Activated CD4-positive, alpha-beta T cell treated with anti-CD3 and anti-CD28 coated beads for 4 hours (primary cell): ENCODE measurements around the gene MEAF6.
A peak's percentile ranks its signal among the peaks of the same experiment; 100 is the strongest.
"Not testable (repeated sequence)": the region's sequence is repeated elsewhere in the genome, so short reads cannot be mapped to it uniquely, and the experiment has no call there.

ENCODE experiments used
- DNase-seq, 2 donors: peaks; one replicate each; pipeline ENCODE4 v3.0.0-alpha.2; 2020

MEAF6 gene

DNA sequence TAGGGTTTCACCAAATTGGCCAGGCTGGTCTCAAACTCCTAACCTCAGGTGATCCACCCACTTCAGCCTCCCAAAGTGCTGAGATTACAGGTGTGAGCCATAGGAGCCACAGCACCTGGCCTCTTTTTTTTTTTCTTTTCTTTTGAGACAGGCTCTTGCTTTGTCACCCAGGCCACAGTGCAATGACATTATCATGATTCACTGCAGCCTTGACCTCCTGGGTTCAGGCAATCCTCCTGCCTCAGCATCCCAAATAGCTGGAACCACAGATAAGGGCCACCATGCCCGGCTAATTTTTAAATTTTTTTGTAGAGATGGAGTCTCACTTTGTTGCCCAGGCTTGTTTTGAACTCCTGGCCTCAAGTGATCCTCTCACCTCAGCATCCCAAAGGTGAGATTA, 15.3 kb upstream of the MEAF6 start:
- not testable (repeated sequence) for DNase-seq

DNA sequence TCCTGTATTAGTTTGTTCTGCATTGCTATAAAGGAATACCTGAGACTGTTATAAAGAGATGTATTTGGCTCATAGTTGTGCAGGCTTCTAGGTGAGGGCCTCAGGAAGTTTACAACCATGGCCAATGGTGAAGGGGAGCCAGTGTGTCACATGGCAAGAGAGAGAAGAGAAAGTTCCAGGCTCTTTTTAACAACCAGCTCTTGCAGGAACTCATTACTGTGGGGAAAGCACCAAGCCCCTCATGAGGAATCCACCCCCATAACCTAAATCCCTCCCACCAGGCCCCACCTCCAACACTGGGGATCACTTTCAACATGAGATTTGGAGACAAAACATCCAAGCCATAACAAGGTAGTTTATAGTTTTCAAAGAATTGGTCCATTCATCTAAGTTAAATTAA, 5.0 kb upstream of the MEAF6 start:
- no peak for DNase-seq

DNA sequence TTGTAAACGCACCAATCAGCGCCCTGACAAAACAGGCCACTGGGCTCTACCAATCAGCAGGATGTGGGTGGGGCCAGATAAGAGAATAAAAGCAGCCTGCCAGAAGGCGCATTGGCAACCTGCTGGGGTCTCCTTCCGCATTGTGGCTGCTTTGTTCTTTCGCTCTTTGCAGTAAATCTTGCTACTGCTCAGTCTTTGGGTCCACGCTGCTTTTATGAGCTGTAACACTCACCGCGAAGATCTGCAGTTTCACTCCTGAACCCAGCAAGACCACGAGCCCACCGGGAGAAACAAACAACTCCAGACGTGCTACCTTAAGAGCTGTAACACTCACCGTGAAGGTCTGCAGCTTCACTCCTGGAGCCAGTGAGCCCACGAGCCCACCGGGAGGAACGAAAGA, 4.4 kb upstream of the MEAF6 start:
- peak; percentile 10 to 14 for DNase-seq

DNA sequence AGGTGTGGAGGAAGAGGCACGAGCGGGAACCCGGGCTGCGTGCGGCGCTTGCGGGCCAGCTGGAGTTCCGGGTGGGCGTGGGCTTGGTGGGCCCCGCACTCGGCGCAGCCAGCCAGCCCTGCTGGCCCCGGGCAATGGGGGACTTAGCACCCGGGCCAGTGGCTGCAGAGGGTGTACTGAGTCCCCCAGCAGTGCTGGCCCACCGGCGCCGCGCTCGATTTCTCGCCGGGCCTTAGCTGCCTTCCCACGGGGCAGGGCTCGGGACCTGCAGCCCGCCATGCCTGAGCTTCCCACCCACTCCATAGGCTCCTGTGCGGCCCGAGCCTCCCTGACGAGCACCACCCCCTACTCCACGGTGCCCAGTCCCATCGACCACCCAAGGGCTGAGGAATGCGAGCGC, 3.7 kb upstream of the MEAF6 start:
- DNase-seq = not testable (repeated sequence)

DNA sequence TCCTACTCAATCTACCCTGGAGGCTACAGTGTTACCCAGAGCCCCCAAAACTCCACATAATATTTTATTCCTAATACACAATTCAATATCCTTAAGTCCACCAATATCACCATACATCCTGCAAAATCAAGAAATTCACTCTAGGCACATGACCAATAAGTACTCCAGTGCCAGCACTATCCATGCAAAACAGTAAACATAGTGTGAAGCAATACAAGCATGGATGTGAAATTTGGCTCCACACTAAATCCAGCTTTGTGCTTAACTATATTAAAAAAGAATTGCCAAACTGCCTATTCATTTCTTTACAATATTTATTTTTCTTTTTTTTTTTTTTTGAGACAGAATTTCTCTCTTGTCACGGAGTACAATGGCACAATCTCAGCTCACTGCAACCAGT, 3.0 kb upstream of the MEAF6 start:
- no peak for DNase-seq

DNA sequence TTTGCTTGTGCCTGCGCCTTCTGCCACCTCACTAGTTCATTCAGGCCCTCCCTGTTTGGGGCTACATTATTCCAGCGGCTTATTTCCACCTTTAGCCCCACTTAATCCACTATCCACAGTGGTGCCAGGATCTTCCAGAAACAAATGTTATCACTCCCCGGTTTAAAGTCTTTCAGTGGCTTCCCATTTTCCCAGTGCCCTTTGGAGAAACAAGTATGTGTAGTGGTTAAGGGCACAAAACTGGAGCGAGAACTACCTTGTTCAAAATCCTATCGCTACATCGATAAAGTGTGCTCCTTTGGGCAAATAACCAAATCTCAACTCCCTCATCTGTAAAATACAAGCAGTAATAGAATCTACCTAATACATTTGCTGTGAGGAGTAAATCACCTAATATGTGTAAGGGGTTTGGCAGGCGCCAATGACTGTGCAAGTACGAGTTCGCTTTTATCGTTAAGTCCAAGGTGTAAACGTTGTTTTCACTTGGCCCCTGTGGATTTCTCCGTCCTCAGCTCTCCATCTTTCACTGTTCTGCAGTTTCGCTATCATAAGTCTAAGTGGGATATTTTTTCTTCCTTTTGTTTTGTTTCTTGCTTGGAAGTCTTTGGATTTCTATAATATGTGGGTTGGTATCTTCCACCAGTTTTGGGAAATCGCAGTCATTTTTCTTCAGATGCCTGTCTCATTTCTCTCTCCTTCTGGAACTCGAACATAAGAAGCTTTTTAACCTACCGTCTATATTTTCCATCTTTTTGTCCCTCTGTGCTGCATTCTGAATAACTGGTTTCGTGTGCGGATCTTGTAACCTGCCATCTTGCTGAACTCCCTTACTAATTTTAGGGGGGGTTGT, 844 bp upstream of the MEAF6 start:
- DNase-seq = no peak

DNA sequence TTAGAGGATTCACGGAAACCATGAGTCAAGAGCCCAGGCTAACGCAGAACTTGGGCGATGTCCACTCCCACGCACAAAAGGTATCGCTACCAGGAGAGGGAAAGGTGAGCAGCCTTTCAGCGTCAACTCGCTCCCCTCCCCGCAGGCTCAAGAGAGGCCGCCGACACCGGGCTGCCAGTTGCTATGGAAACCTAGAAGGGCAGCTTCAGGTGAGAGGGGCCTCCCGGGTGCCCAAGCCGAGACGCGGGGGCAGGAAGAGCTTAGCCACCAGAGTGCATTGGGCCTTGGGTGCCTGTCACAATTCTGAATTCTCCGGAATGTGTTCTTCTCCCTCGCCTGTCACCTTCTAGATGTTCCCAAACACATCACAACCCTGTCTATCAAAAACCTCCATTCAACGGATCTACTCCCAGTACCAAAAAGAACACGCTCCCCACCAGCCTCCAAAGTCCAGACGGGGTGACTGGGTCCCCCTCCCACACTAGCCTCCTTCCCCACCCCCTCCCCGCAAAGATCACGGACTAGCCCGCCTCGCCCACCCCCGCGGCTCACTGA, 694 bp downstream of the MEAF6 start:
- DNase-seq = peak; percentile 76 to 78

DNA sequence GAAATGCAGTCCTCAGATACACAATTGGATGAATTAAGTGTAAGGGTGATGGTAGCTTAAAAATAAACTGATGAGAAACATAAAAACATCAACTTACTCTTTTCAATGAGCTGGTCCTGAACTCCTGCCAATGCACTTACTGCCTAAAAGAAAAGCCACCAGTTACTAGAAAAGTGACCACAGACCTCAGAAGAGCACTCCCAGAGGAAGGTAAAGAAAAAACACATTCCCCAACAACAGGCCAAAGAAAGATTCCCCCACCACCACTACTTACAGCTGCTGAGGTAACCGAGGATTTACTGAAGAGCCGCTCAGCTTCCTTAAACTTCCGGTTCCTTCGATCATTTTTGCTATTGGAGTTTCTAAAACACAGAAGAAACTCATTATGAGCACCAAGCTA, 5.4 kb downstream of the MEAF6 start:
- no peak for DNase-seq

DNA sequence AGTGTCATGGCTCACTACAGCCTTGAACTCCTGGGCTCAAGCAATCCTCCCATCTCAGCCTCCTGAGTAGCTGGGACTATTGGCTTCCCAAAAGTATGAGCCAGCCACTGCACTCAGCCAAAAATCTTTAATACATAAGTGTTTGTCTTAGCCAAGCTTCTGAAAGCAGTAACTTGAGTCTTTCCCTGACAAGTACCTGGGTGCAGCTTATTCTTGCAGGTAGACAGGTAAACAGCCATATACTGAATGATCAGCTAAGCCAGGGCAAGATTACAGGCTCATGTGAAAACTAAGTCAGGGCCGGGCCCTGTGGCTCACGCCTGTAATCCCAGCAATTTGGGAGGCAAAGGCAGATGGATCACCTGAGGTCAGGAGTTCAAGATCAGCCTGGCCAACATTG, 7.8 kb downstream of the MEAF6 start:
- DNase-seq = no peak

DNA sequence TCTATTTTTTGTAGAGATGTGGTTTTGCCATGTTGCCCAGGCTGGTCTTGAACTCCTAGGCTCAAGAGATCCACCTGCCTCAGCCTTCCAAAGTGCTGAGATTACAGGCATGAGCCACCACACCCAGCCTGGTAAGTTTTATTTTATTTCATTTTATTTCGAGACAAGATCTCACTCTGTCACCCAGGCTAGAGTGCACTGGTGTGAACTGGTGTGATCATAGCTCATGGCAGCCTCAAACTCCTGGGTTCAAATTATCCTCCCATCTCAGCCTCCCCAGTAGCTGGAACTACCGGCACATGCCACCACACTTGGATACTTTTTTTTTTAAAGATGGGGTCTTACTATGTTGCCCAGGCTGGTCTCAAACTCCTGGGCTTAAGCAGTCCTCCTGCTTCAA, 11.8 kb downstream of the MEAF6 start:
- DNase-seq = not testable (repeated sequence)

DNA sequence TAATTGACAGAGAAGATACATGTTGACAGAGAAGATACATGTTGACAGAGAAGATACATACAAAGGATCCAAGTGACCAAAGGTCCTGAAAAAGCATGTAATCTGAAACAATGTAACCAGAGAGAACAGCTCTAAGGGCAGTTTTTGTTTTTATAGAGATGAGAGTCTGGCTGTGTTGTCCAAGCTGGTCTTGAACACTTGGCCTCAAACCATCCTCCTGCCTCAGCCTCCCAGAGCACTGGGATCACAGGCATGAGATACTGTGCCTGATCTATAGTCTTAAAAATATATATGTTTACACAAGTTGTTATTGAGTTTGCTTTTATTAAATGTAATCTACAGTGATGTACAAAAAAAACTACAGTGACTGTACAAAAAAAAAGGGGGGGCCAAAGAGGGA, 12.5 kb downstream of the MEAF6 start:
- no peak for DNase-seq

DNA sequence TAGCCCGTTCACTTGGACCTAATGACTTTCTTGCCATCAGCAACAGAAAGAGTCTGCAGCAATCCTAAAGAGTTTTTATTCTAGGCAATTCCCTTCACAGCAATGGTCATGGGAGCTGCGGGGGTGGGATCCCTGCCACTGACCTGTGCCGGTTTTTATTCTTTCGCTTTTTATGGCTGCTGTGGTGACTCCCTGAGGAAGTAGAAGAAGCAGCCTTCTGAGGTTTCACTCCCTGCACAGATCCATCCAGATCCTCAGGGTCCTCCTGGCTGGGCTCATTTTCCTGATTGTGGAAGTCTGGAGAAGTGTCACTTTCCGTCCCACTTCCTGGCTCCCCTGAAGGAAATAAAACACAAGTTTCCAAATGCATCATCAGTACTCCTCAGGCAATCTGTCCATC, 12.9 kb downstream of the MEAF6 start:
- DNase-seq = no peak

DNA sequence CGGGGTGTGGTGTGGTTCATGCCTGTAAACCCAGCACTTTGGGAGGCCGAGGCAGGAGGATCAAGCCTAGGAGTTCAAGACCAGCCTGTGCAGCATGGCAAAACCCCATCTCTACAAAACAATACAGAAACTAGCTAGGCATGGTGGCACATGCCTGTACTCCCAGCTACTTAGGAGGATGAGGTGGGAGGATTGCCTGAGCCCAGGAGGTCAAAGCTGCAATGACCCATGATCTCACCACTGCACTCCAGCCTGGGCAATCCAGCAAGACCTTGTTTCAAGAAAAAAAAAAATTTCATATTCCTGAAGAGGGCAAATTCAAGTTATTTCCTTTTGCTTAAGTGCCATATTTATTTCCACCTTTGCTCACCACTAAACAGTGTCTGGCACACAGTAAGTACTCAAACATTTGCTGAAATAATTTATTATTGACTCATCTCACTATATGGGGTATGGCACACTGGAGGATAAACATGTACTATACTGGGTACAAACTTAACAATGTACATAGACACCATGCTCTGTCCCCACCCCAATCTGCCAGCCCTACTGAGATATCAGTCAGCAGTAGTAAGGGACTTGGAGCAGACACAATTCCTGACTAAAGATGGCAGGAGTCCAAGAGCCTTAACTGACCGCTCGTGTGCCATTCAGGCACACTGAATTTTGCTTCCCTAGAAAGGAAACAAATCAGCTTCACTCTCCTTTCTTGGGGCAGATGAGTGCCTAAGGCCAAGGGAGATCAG, 15.5 kb downstream of the MEAF6 start:
- no peak for DNase-seq

DNA sequence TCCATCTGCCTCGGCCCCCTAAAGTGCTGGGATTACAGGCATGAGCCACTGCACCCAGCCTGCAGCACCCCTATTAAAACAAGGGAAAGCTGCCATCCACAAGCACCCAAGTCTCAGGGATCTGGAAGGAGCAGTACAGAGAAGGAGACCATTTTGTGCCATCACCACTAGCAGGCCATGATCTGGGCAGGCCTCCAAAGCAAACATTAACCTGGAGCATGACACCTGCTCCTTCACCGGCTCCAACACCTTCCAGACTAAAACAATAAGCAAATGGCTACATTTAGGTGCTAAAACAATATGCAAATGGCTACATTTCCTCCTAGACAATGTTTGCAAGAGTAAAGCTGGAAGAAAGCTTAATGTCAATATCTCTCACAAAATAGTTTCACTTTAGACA, 16.7 kb downstream of the MEAF6 start:
- DNase-seq = no peak

DNA sequence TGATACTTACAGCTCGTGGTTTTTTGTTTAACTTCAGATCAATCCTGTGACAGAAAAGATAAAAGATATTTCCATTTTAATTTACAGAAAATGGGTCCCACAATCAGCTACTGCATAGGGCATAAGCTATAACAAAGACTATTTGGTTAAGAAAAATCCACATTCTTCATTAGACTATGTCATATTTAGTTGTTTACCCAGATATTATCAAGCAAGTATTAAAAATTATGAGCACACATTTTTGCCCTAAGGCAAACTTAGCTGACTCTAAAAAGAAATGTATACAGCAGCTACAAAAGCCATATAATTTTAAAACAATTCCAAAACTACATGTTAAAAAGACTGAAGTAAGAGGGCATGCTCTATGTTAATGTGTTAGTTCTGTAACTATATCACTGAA, 18.7 kb downstream of the MEAF6 start:
- no peak for DNase-seq

DNA sequence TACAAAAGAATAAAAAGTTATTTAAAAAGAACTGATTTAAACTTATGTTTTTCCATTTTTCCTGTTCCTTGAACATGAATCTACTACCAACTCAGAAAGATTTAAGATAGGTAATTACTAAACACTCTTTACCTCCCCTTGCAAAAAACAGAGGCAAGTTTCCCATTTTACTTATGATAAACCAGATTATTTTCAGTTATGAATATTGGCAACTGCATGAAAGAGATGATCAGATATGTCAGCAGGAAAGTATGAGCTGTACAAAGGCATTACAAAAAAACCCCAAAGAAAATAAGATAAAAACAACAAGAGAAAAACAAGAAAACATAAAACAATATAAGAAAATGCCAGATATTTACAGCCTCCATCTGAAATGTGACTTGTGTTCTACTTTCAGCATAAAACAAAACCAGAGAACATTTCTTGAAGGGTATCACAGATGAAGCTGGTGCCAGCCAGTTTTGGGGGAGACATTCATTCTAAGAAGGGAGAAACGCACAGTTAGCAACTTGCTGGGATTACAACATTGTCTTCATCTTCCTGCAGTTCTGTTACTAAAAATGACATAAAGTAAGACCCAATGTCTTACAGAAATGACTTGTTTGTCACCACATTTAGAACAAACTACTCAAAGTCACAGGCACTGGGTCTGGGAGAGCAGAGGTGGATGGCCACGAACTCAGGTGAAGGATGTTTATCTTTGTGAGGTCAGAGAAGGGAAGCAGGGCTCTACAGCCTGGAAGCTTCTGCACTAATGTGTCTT, 21.0 kb downstream of the MEAF6 start:
- no peak for DNase-seq

DNA sequence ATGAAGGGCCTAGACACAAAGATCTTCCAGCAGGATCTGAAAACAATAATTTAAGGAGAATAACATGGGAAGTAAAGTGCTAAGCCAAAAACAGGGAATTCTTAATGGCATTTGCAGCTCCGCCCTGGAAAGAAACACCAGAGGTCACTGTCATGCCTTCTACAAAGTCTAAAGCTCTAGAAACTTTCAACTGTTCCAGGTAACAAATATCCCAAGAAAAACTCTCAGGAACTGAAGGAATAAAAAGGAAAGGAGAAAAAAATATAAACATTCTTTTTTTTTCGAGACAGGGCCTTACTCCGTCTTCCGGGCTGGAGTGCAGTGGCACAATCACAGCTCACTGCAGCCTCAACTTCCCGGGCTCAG, 27.0 kb downstream of the MEAF6 start:
- no peak for DNase-seq

DNA sequence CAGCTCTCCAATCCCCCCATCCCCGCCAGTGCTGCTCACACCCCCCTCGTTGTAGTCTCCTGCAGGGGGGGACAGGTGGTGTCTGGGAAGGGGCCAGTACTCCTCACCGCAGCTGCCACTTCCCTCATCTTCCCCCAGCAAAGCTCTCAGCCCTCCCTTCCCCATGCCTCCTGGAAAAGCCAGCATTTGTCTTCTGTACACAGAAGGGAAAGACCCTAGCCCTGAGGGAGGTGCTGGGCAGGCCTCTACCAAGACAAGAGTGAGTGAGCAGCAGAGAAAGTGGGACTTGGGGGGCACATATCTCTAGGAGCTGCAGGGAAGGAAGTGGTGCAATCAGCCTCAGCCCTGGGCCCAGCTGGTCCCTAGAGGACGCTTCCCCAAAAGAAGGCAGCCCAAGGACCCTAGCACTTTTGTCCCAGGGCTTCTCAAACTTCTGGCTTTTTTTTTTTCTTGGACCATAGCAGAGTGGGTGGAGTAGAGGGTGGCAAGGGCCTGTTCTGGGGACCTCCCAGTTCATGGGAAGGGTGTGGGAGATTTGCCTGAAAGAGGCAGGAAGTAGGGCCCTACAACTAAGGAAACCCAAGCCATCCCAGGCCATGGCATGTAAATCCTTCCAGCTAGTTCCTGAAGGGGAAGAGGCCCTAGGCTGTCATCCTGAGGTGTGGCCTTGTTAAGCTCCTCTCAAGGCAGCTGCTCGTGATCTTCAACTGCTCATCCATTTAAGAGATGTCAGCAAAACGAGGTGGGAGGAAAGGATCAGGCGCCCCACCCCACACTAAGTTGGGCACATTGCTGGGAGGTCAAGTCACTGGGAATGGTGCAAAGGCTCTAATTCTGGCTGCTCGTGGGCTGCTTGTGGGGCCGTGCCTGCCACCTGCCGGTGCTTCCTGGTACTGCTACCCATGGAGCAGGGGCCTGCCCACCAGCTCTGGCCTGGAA, 27.6 kb downstream of the MEAF6 start:
- DNase-seq = peak; percentile 66 to 82

DNA sequence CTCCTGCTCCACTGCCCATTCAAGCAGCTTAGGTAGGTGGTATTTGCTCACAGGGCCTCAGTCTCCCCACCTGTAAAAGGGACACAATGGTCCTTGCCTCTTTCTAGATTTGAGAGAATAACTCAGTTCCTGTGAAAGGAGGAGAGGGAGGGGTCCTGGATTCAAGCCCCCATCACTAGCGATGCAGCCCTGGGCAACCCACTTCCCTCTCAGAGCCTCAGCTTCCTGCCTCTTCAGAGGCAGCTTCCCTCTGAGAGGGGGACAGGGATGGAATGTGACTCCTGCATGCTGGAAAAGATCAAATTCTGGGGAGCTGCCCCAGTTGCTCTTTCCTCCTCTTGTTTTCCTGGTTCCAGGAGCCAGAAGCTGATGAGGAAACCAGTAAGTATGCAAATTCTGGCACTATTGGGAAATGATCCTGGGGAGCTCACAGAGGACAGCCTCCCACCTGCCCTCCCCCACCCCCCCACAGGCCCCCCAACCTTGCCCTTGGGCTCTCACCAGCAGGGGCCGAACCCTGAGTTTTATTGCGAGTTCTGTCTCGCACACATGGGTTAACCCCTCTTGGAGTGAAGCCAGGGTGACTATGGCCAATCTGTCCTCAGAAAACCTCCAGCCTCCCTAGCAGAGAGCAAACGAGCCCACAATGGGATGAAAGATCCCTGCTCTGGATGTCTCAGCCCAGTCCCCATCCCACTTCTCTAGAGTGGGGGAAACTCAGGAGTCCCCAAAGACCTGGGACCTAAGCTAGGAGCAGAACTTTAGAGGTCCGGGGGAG, 28.5 kb downstream of the MEAF6 start:
- DNase-seq = peak; percentile 4

DNA sequence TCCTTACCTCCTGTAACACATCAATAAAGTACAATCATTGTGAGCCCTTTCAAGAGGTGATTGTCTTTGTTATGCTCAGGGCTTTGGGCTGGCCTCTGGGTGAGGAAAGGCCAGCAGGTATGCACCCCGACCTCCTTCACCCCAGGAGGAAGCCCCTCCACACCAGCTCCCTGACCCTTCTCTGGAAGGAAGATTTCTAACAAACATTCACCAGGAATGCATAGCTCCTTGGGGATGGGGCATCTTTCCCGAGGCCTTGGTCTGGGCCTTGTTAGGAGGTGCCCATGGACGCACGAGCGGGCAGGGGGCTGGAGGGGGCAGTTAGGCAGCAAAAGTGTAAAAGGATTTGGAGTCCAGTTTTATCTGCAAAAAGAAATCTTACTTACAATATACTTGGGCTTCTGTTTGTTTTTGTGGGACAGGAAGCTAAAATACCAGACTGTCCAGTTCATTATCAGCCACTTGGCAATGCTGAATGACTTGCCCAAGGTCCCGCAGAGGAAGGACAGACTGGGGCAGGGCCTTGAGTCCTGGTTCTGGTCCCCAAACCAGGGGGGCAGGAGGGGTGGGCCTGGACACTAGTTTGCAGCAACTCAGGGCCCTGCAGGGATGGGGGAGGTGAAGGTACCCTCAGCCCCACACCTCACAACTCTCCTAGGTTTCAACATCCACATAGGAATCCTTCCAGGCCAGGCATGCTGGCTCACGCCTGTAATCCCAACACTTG, 30.1 kb downstream of the MEAF6 start:
- peak in 1 of 2 donors; percentile 7 for DNase-seq

DNA sequence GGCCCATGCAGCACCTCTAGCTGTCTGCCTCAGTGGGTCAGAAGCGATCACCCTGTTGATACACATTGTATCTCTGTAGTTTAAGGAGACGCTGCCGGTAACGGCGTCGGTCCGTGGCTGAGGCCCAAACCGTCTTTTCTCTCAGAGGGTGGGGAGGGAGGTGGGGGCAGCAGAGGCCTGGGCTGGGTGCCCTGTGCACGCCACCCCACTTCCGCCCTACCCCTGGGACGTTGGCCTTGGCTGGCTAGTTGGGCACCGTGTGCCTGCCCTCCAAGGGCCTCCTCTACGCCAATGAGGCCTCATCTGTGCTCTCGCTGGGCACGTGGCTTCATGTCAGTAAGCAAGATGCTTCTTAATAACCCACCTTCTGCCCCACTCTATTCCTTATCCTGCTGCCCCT, 30.8 kb downstream of the MEAF6 start:
- peak; percentile 4 to 6 for DNase-seq
